ENCODE results near the gene MAP7D2. TPM values are rescaled to one million over a fixed set of nuclear protein-coding genes. Genes with fewer than 3 reads are reported as not detected.

MAP7D2 gene
- total RNA-seq, 1 experiment from 2014 or later = 45.4 TPM

DNA sequence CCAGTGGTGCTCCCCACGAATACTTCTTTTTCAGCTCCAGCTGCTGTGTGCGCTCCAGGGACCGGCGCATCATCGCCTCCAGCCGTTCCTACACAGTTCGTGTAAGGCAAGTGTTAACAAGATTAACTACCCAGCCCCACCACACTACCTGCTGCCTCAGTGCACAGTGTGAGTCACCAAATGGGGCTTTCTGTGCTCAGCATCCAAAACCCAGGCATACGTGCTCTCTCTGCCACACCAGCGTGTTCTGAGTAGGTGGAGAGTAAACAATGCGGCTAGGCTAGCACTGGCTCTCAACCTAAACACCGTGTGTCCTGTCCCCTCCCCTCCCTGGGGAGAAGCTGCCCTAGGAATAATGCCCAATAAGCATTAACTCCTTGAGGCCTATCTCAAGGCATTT is 60.0 kb downstream of the MAP7D2 start:
- Histone ChIP-seq H3K9me3 (no peaks in the 10 kb centered on the region), H3K36me3 (ENCODE audit: control insufficient read depth, insufficient read depth, low read length) (no peaks in the 10 kb centered on the region), H3K4me1 (no peaks in the 10 kb centered on the region), H3K27me3 (replicated peaks; ENCODE audit: control insufficient read depth, insufficient read depth, low read length) (no peaks in the 10 kb centered on the region), H3K4me3 (ENCODE audit: low read depth, low read length) (no peak overlapping the region)
- peaks cover 5% of the 10 kb centered on the region for H3K4me1 Mint-ChIP-seq (ENCODE audit: low read depth, unreplicated experiment)
- DNase-seq = no peak
- TF ChIP-seq CTCF (IDR thresholded peaks at IDR 0.05; ENCODE audit: insufficient read depth in 1 of 2, low read depth in 1 of 2, low read length in 1 of 2, severe bottlenecking in 1 of 2, unreplicated experiment in 1 of 2) = no peak
- ChIA-PET CTCF (no interaction called here), POLR2A (no interaction called here)
- H3K4me3 Mint-ChIP-seq (ENCODE audit: unreplicated experiment) = no peak overlapping the region
- no peaks in the 10 kb centered on the region for H3K9me3 Mint-ChIP-seq (ENCODE audit: unreplicated experiment)
- no peak overlapping the region for H3K27ac Mint-ChIP-seq (ENCODE audit: unreplicated experiment)
- H3K27me3 Mint-ChIP-seq (ENCODE audit: insufficient read depth, unreplicated experiment) = no peaks in the 10 kb centered on the region
- peaks cover 22% of the 10 kb centered on the region for H3K36me3 Mint-ChIP-seq (ENCODE audit: insufficient read depth, unreplicated experiment)
- no TSS peak for BruUV-seq (replicated peaks)
- intact Hi-C loops (cut with micrococcal nuclease; ENCODE audit: unreplicated experiment) = no loop called here

DNA sequence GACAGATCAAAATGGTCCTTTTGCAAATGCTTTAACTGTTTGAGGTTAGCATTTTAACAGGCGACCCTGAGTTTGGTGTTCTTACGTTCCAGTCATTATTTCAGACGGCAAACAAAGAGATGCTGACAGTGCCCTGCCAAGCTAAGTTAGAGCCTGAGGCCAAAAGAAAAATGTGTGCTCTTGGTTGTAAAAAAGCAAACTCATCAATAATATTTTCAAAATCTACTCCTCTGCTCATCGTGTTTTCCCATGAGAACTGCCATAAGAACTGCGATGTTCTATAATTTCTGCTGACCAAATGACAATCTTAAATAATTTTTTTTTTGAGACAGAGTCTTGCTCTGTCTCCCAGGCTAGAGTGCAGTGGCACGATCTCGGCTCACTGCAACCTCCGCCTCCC is 63.2 kb downstream of the MAP7D2 start:
- Histone ChIP-seq H3K4me1 (no peaks in the 10 kb centered on the region), H3K27me3 (replicated peaks; ENCODE audit: control insufficient read depth, insufficient read depth, low read length) (no peaks in the 10 kb centered on the region), H3K36me3 (ENCODE audit: control insufficient read depth, insufficient read depth, low read length) (no peaks in the 10 kb centered on the region), H3K9me3 (no peaks in the 10 kb centered on the region), H3K4me3 (ENCODE audit: low read depth, low read length) (no peak overlapping the region)
- Mint-ChIP-seq H3K9me3 (ENCODE audit: unreplicated experiment) (no peaks in the 10 kb centered on the region), H3K4me3 (ENCODE audit: unreplicated experiment) (no peak overlapping the region), H3K27ac (ENCODE audit: unreplicated experiment) (no peak overlapping the region), H3K36me3 (ENCODE audit: insufficient read depth, unreplicated experiment) (peaks cover 30% of the 10 kb centered on the region), H3K4me1 (ENCODE audit: low read depth, unreplicated experiment) (no peaks in the 10 kb centered on the region), H3K27me3 (ENCODE audit: insufficient read depth, unreplicated experiment) (no peaks in the 10 kb centered on the region)
- intact Hi-C loops (cut with micrococcal nuclease; ENCODE audit: unreplicated experiment) = no loop called here
- ChIA-PET CTCF (no interaction called here), POLR2A (no interaction called here)
- TF ChIP-seq CTCF (IDR thresholded peaks at IDR 0.05; ENCODE audit: insufficient read depth in 1 of 2, low read depth in 1 of 2, low read length in 1 of 2, severe bottlenecking in 1 of 2, unreplicated experiment in 1 of 2) = no peak
- DNase-seq = no peak
- no TSS peak for BruUV-seq (replicated peaks)

- no peaks in the 10 kb centered on the region for H3K27me3 Mint-ChIP-seq (ENCODE audit: insufficient read depth, unreplicated experiment)
- no peak overlapping the region for H3K27ac Mint-ChIP-seq (ENCODE audit: unreplicated experiment)
- POLR2A ChIA-PET = no interaction called here
- BruUV-seq (replicated peaks) = no TSS peak
- no peak for DNase-seq
- H3K4me1 Mint-ChIP-seq (ENCODE audit: low read depth, unreplicated experiment) = no peaks in the 10 kb centered on the region
- no peaks in the 10 kb centered on the region for H3K27me3 ChIP-seq (replicated peaks; ENCODE audit: control insufficient read depth, insufficient read depth, low read length)
- no peak for TF ChIP-seq CTCF (IDR thresholded peaks at IDR 0.05; ENCODE audit: insufficient read depth in 1 of 2, low read depth in 1 of 2, low read length in 1 of 2, severe bottlenecking in 1 of 2, unreplicated experiment in 1 of 2)
- H3K36me3 ChIP-seq (ENCODE audit: control insufficient read depth, insufficient read depth, low read length) = no peaks in the 10 kb centered on the region
- no peak overlapping the region for H3K4me3 Mint-ChIP-seq (ENCODE audit: unreplicated experiment)
- H3K36me3 Mint-ChIP-seq (ENCODE audit: insufficient read depth, unreplicated experiment) = peaks cover 16% of the 10 kb centered on the region
- H3K4me3 ChIP-seq (ENCODE audit: low read depth, low read length) = no peak overlapping the region
- CTCF ChIA-PET = interaction anchor here (0.5 kb wide), 1 partner anchor 11 kb away, joined by 4 read pairs; no protein-coding TSS in a partner anchor
- H3K4me1 ChIP-seq = no peaks in the 10 kb centered on the region
- intact Hi-C loops (cut with micrococcal nuclease; ENCODE audit: unreplicated experiment) = no loop called here
- H3K9me3 Mint-ChIP-seq (ENCODE audit: unreplicated experiment) = no peaks in the 10 kb centered on the region
- H3K9me3 ChIP-seq = no peaks in the 10 kb centered on the region
Observed at GRCh38 chrX:20046864-20047263, 69.8 kb downstream of the MAP7D2 start.
